Stimulated activated naive CD8-positive, alpha-beta T cell treated with anti-CD3 and anti-CD28 coated beads, Interleukin-15, amount 100 ng/mL, for 72 hours (primary cell): ENCODE measurements around the gene ENOX2.
"Not testable (repeated sequence)": the region's sequence is repeated elsewhere in the genome, so short reads cannot be mapped to it uniquely, and the experiment has no call there.

Experiments used
- ATAC-seq: fragments of 150-1000 bp; cut with Tn5 transposase; 2 replicates; pipeline ENCODE4 v1.10.0; 2021; ENCODE audit warnings: mild to moderate bottlenecking, moderate library complexity
- DNase-seq, 2 donors: peaks; one replicate each; pipeline ENCODE4 v3.0.0; 2021 to 2022
- H3K27ac Mint-ChIP-seq, 2 donors: one replicate each; pipeline ENCODE4 v1.8.0; 2022; ENCODE audit warnings: mild to moderate bottlenecking in 2 of 2, mixed read lengths in 2 of 2, moderate library complexity in 2 of 2
- H3K27me3 Mint-ChIP-seq: one replicate; pipeline ENCODE4 v1.8.0; 2022; ENCODE audit warnings: mixed read lengths
- H3K4me1 Mint-ChIP-seq: one replicate; pipeline ENCODE4 v1.8.0; 2022; ENCODE audit warnings: mild to moderate bottlenecking, mixed read lengths
- H3K4me3 Mint-ChIP-seq, 2 donors: one replicate each; pipeline ENCODE4 v1.8.0; 2022; ENCODE audit warnings: mild to moderate bottlenecking in 2 of 2, mixed read lengths in 2 of 2, moderate library complexity in 1 of 2
- H3K9me3 Mint-ChIP-seq, 2 donors: one replicate each; pipeline ENCODE4 v1.8.0; 2022; ENCODE audit warnings: mixed read lengths in 2 of 2

The ENOX2 gene, protein sequence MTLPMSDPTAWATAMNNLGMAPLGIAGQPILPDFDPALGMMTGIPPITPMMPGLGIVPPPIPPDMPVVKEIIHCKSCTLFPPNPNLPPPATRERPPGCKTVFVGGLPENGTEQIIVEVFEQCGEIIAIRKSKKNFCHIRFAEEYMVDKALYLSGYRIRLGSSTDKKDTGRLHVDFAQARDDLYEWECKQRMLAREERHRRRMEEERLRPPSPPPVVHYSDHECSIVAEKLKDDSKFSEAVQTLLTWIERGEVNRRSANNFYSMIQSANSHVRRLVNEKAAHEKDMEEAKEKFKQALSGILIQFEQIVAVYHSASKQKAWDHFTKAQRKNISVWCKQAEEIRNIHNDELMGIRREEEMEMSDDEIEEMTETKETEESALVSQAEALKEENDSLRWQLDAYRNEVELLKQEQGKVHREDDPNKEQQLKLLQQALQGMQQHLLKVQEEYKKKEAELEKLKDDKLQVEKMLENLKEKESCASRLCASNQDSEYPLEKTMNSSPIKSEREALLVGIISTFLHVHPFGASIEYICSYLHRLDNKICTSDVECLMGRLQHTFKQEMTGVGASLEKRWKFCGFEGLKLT

DNA sequence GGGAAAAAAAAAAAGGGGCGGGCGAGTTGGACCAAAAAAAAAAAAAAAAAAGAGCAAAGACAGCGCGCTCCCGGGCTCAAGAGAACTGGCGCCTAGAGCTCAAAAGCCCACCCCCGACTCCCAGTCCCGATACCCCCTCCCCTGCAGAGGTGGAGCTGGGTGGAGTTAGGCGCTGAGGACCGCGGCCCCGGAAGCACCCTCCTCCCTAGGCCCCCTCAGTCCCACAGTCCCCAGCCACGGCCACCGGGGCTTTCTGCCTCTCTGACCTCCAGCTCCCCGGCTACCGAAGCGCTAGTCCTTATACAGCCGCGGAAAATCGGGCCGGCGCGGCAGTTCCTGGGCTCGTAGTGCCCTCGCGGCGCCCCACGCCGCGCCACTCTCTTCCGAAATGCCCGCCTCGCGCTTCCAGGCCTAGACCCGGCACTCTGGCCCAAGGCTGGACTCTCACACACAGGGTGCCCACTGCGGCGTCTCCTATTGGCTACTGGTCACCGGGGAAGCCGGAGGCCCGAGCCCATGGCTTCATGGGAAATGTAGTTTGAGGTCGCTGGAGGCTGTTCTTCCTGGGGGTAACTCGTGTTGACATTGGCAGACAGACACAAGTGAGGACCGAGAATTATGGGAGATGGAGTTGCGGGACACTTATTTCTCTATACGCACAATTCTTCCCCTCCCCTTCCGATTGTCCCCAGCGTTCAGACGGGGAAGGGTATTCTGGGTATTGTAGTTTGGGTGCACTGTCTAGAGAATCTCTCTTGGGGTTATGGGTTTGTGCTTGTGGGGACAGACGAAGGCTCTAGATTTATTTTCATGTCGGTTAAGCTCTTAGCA is at the start of gene ENOX2:
TSS of gene ENOX2 (minus strand) at position 427 of the 831 bp plus-strand sequence. CDS start 199,993 bp downstream, outside the sequence.
- Mint-ChIP-seq H3K4me1 (peaks cover 9% of the 10 kb centered on the region), H3K27ac (peak within 1 kb of the TSS in 1 of 2 donors; percentile 74), H3K9me3 (no peaks in the 10 kb centered on the region), H3K4me3 (no peak within 1 kb of the TSS), H3K27me3 (no peaks in the 10 kb centered on the region)
- DNase-seq (peak; percentile 75 to 88), ATAC-seq (peak; percentile 96)

DNA sequence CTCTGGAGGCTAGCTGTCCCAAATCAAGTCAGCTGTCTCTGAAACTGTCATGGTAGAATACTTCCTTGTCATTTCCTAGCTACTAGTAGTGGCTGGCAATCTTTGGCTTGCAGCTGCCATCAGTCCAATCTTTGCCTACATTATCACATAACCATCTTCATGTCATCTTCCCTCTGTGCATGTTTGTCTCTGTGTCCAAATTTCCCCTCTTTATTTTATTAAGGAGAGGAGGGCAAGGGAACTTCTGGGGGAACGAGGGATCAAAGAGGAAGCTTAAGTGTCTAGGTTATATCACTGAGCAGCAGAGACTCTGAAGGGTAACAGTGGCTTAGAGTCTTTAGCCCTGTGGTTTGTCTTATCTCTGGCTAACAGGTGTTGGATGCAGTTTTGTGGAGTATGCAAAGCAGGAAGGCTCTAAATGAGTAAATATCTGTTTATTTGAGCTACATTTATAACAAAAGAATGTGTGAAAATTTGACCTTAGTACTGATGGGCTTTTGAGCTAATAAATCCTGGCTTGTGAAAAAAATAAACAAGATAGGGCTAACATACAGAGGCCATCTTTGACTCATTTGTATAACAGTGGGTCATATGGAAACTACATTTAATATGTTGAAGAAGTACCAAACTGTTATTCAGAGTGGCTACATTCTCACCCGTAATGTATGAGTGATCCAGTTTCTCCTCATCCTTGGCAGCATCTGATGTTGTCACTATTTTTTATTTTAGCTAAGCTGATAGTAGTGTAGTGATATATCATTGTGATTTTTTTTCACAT is 49.4 kb upstream of the ENOX2 start:
- Mint-ChIP-seq H3K27me3 (no peaks in the 10 kb centered on the region), H3K4me3 (no peak overlapping the region), H3K4me1 (no peaks in the 10 kb centered on the region), H3K9me3 (peaks cover 0 to 6% of the 10 kb centered on the region in 2 donors), H3K27ac (no peak overlapping the region)
- no peak for ATAC-seq
- no peak for DNase-seq

DNA sequence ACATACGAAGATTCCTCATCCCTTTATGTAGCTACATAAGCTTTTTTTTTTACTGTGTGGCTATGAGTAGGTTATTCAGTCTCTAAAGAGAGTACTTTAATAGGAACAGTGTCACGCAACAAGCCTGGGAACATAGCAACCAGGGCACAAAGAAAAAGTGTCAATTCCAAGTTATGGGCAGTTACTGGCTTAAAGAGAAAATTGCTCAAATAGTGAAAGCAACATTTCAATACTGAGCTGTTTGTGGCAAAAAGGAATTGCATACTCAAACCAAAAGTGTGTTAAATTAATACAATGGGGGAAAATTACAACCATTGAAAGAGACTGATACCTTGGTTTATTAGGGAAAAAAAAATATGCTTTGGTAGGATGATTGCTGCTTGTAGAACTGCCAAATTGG is 41.2 kb upstream of the ENOX2 start:
- Mint-ChIP-seq H3K27me3 (peaks cover 20% of the 10 kb centered on the region), H3K27ac (no peak overlapping the region), H3K4me1 (no peaks in the 10 kb centered on the region), H3K9me3 (peaks cover 0 to 10% of the 10 kb centered on the region in 2 donors), H3K4me3 (no peak overlapping the region)
- ATAC-seq (no peak), DNase-seq (no peak)

DNA sequence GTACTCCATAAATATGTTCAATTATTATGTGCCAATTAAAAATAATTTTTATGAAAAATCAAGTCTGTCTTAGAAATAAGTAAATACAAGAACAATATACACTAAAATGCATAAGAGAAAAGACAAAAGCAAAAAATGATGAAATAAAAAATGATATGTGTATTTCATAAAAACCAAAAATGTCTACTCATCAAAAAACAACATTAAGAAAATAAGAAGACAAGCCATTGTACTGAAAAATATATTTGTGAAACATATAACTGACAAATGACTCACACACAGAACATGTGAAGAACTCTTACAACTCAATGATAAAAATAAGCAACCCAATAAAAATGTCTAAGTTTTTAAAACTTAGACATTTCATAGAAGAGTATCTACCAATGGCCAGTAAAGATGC is 34.1 kb upstream of the ENOX2 start:
- H3K27me3 Mint-ChIP-seq: peaks cover 9% of the 10 kb centered on the region
- H3K9me3 Mint-ChIP-seq: no peaks in the 10 kb centered on the region
- H3K27ac Mint-ChIP-seq: no peak overlapping the region
- ATAC-seq (no peak), DNase-seq (no peak)
- H3K4me1 Mint-ChIP-seq: no peaks in the 10 kb centered on the region
- no peak overlapping the region for H3K4me3 Mint-ChIP-seq

DNA sequence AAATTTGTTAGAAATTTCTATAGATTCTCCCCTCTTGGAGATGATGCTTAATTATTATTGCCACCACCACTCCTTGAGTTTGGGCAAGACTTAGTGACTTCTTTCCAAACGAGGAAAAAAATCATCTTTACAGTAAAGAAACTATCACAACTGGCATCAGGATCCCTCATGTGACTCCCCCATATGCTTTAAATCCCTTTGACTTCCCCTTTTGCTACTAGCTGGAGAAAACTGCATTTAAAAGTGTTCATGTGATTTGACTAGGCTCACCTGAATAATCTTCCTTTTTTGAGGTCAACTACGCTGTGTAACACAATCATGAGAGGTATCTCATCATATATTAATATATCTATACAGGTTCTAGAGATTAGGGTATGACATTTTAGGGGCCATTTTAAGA is 30.3 kb upstream of the ENOX2 start:
- no peak overlapping the region for H3K4me3 Mint-ChIP-seq
- DNase-seq: no peak
- no peaks in the 10 kb centered on the region for H3K27me3 Mint-ChIP-seq
- no peaks in the 10 kb centered on the region for H3K9me3 Mint-ChIP-seq
- no peaks in the 10 kb centered on the region for H3K4me1 Mint-ChIP-seq
- H3K27ac Mint-ChIP-seq: no peak overlapping the region
- ATAC-seq: no peak

DNA sequence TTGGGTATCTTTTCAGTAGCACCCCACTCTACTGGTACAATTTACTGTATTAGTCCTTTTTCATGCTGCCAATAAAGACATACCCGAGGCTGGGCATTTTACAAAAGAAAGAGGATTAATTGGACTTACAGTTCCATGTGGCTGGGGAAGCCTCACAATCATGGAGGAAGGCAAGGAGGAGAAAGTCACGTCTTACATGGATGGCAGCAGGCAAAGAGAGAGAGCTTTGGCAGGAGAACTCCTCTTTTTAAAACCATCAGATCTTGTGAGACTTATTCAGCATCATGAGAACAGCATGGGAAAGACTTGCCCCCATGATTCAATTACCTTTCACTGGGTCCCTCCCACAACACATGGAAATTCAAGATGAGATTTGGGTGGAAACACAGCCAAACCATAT is 17.4 kb upstream of the ENOX2 start:
- not testable (repeated sequence) for H3K4me1 Mint-ChIP-seq, H3K4me3 Mint-ChIP-seq, ATAC-seq, H3K9me3 Mint-ChIP-seq, H3K27me3 Mint-ChIP-seq, DNase-seq, H3K27ac Mint-ChIP-seq

DNA sequence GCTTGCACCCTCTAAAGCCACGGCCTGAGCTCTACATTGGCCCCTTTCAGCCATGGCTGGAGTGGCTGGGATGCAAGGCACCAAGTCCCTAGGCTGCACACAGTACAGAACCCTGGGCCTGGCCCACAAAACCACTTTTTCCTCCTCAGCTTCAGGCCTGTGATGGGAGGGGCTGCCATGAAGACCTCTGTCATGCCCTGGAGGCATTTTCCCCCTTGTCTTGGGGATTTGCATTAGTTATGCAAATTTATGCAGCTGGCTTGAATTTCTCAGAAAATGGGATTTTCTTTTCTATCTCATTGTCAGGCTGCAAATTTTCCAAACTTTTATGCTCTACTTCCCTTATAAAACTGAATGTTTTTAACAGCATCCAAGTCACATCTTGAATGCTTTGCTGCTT is 16.7 kb upstream of the ENOX2 start:
- not testable (repeated sequence) for H3K4me1 Mint-ChIP-seq, DNase-seq, H3K9me3 Mint-ChIP-seq, ATAC-seq, H3K27me3 Mint-ChIP-seq, H3K4me3 Mint-ChIP-seq, H3K27ac Mint-ChIP-seq

DNA sequence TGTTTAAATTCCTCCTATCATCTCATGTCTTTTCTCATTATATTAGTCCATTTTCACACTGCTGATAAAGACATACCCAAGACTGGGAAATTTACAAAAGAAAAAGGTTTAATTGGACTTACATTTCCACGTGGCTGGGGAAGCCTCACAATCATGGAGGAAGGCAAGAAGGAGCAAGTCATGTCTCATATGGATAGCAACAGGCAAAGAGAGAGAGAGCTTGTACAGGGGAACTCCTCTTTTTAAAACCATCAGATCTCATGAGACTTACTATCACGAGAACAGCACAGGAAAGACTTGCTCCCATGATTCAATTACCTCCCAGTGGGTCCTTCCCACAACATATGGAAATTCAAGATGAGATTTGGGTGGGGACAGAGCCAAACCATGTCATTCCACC is 15.5 kb upstream of the ENOX2 start:
- H3K27me3 Mint-ChIP-seq, H3K9me3 Mint-ChIP-seq, H3K4me1 Mint-ChIP-seq, H3K27ac Mint-ChIP-seq, DNase-seq, H3K4me3 Mint-ChIP-seq, ATAC-seq: not testable (repeated sequence)

DNA sequence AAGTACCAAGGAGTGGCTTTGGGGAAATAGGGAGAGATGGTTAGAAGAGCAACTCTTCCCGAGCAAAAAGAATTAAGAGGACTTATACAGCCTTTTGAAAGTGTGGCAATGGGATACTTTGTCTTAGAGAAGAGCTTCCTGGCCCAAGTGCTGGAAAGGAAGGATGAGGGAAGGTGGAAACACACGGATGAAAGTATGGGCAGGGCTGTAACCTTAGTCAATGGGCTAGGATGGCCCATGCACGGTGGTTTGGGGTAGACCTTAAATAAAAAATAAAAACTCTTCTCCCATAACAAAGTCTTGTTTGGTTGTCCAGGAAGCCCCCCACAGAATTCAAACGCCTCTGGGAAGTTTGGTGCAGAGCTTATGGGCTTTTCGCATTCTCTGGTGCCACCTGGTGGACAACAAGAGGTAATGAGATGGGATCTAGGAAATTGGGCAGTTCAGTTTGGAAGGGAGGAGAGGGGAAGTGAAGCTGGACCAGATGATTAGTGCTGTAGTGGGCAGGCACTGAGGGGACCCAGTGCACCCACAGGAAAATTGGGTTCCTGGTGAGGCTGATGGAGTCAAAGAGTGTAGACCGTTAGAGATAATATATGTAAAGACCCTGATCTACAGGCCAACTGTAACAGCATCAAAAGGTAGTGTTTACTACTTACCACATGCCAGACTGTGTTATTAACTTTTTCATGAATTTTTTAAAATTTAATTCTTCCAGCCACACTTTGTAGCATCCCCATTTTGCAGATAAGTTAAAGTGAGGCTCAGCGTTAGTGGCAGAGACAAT is 13.8 kb upstream of the ENOX2 start:
- ATAC-seq: no peak
- peaks cover 6% of the 10 kb centered on the region for H3K27me3 Mint-ChIP-seq
- no peaks in the 10 kb centered on the region for H3K9me3 Mint-ChIP-seq
- no peaks in the 10 kb centered on the region for H3K4me1 Mint-ChIP-seq
- no peak overlapping the region for H3K27ac Mint-ChIP-seq
- no peak overlapping the region for H3K4me3 Mint-ChIP-seq
- peak in 1 of 2 donors; percentile 11 for DNase-seq

DNA sequence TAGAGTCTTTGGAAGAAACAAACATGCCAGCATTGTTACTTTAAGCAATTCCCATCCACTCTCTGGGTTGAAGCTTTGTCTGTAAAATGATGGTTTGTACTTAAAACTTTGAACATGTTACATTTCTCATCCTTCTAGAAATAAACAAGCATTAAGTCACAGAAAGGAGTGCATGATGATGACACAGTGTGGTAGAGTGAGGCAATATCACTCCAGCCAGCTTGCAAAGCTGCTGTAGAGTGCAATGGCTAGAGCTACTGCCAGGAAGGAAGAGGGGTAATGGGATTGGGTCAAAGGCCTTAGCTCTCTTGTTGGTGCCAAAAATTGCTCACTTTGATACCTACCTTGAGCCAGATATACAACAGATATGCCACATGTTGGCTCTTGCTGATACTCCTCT is 12.3 kb upstream of the ENOX2 start:
- H3K9me3 Mint-ChIP-seq: no peaks in the 10 kb centered on the region
- DNase-seq: no peak
- no peaks in the 10 kb centered on the region for H3K4me1 Mint-ChIP-seq
- H3K27me3 Mint-ChIP-seq: no peaks in the 10 kb centered on the region
- no peak overlapping the region for H3K27ac Mint-ChIP-seq
- H3K4me3 Mint-ChIP-seq: no peak overlapping the region
- ATAC-seq: no peak

DNA sequence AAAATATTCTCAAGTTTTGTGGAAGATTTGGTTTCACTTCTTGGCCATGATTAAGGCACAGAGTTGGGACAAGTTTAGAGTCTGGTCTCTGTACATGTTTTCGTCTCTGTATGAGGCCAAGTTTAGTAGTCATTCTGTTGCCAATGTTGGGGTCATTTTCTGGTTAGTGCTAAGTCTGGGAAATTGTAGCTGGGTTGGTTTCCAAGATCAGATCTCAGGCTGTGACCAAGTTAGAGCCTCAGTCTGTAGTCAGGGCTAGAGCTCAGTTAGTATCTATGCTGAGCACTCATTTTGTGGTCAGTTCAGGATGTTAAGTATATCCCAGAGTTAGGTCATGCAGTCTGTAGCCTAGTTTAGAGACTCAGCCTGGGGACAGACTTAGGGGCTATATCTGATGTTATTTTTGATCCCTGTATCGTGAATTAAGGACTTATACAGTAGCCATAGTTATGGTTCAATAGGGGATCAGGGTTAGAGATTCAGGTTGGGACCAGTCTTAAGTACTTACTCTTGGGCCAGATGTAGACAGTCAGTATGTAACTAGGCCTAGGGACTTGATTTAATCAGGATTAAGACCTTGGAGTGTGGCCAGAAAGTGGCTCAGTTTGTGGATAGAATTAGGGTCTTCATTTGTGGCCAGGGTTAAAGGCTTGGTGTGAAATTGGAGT is 6.6 kb upstream of the ENOX2 start:
- Mint-ChIP-seq H3K27ac (no peak overlapping the region), H3K4me1 (no peaks in the 10 kb centered on the region), H3K9me3 (no peaks in the 10 kb centered on the region), H3K4me3 (no peak overlapping the region), H3K27me3 (no peaks in the 10 kb centered on the region)
- DNase-seq (no peak), ATAC-seq (no peak)

DNA sequence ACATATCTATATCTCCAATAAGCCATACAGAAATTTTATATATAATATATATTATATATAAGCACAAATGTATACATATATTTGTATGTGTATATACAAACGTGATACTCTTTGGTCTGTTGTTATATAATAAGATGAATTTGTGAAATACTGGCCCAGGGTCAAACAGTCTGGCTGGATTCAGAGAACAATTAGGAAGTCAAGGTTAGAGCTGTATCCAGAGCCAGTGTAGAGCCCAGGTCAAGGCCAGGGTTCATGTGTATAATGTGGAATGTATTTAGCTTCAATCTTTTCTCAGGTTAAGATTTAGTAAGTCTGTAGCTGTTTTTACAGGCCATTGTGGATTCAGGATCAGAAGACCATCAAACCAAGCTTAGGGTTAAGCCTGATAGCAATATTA is 3.8 kb upstream of the ENOX2 start:
- Mint-ChIP-seq H3K27ac (no peak overlapping the region), H3K27me3 (no peaks in the 10 kb centered on the region), H3K4me1 (peaks cover 7% of the 10 kb centered on the region), H3K9me3 (no peaks in the 10 kb centered on the region), H3K4me3 (no peak overlapping the region)
- ATAC-seq: no peak
- no peak for DNase-seq

DNA sequence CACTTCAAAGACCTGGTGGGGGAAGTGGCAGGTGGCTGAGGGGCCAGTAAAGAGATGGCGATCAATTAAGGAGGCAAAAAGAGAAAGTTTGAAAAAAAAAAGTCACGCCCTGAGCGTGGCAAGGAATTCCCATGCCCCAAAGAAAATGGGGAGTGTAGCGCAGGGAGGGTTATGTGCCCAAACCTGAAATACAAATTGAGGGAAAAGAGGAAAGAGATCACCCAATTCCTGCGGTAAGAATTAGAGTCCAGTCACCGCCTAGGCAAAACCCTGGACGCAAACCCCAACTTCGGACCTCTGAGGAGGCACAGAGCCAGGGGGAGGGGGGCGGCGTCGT is 595 bp downstream of the ENOX2 start:
- Mint-ChIP-seq H3K4me3 (no peak overlapping the region), H3K27ac (peak overlapping the region in 1 of 2 donors; percentile 74)

DNA sequence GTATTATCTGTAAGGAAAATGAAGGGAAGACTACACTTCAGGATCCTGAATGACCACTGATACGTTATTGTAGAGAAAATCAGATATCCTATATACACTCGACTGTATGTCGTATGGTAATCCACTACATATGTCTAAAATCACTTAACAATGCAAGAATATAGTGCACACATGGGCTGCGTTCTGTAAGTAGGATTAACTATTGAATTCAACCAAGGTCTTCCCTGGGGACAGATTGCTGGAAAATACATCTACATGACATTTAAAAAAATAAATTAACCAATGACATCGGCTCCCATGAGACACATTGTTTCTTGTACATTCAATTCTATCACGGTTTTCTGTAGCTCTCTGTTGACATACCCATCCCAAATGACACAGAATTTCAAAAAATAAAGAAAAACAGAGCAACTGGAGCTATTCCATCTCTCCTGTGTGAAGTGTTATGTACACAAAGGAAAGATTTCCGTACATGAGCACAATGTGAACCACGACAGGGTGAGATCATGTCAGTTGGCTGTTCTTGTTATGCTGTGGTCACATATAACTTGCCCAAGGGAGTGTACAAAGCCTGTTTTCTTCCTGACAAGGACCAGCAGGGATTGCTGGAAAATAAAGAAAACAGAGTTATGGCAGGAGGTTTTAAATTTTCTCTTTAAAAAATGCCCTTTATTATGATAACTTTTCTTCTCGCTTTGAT is 6.1 kb downstream of the ENOX2 start:
- Mint-ChIP-seq H3K4me3 (no peak overlapping the region), H3K27me3 (no peaks in the 10 kb centered on the region), H3K4me1 (peaks cover 4% of the 10 kb centered on the region), H3K9me3 (no peaks in the 10 kb centered on the region), H3K27ac (no peak overlapping the region)
- DNase-seq (no peak), ATAC-seq (no peak)

More for the DNA sequence above, 595 bp downstream of the ENOX2 start:
- H3K4me1 Mint-ChIP-seq: peaks cover 9% of the 10 kb centered on the region
- no peaks in the 10 kb centered on the region for H3K27me3 Mint-ChIP-seq
- H3K9me3 Mint-ChIP-seq: no peaks in the 10 kb centered on the region
- DNase-seq: no peak
- ATAC-seq: no peak
